K562 (cell line): ENCODE results near the gene FAM131C. TPM values are rescaled to one million over a fixed set of nuclear protein-coding genes. Genes with fewer than 3 reads are reported as not detected.
A peak's percentile ranks its signal among the peaks of the same experiment; 100 is the strongest.

ENCODE experiments used
- ATAC-seq: fragments of 200-7000 bp; cut with Tn5 transposase; 3 replicates; pipeline ENCODE4 v1.9.1; 2020; ENCODE audit warnings: moderate library complexity
- Bru-seq: library from RNA; stranded (reverse); fragments of 400-500 nt; gene quantifications from one replicate; lab custom pipeline; 2021; lab: Mats Ljungman, UMichigan
- BruChase-seq, 2 experiments: library from RNA; stranded (reverse); fragments of 400-500 nt; gene quantifications; one replicate each; lab custom pipeline; 2021; lab: Mats Ljungman, UMichigan
- BruUV-seq: library from RNA; stranded (reverse); fragments of 400-500 nt; replicated peaks from 2 replicates; lab custom pipeline; 2021; lab: Mats Ljungman, UMichigan
- CTCF ChIA-PET: fragments of 300-600 bp; formaldehyde crosslinking; extraction: SDS; loops from one replicate; lab custom pipeline; 2021; ENCODE audit warnings: low intra/inter-chr PET ratio; lab: Yijun Ruan, JAX
- POLR2A ChIA-PET: fragments of 300-600, 350-650 bp; sonication (Branson Sonifier 250); formaldehyde crosslinking; extraction: SDS; loops from one replicate; lab custom pipeline; 2021; ENCODE audit warnings: antibody characterized with exemption, inconsistent platforms; lab: Yijun Ruan, JAX
- DNase-seq, 4 experiments: peaks; one replicate each; pipeline versions ENCODE4 v3.0.0 to v3.0.0-alpha.2; 2011 to 2018; ENCODE audit warnings: low spot score in 3 of 4, mixed read lengths in 3 of 4; ENCODE audit errors: extremely low read depth in 1 of 4
- FAIRE-seq: peaks from 2 replicates; lab custom pipeline; 2011; peaks lifted over from hg19 to GRCh38; lab: Jason Lieb, UNC
- H2AFZ ChIP-seq: 2 replicates; pipeline ENCODE4 v1.6.0; 2011; ENCODE audit warnings: low read depth, low read length, control low read depth, inconsistent platforms
- H3K27ac ChIP-seq: fragments of 200-600 bp; 3 replicates; pipeline ENCODE4 v1.8.0; 2011; ENCODE audit warnings: low read depth, mild to moderate bottlenecking, control low read depth, inconsistent platforms, low read length, moderate library complexity, mixed read lengths; ENCODE audit errors: extremely low read depth
- H3K27me3 ChIP-seq, 2 experiments: fragments of 300-600 bp in 1 of 2; 2 replicates in 1 of 2; 3 replicates in 1 of 2; pipeline versions ENCODE4 v1.6.0 to v1.8.0; 2011; ENCODE audit warnings: inconsistent platforms in 2 of 2, low read length in 2 of 2, mild to moderate bottlenecking in 1 of 2, mixed read lengths in 1 of 2, moderate library complexity in 1 of 2; ENCODE audit not compliant: control insufficient read depth in 2 of 2, insufficient read depth in 2 of 2
- H3K36me3 ChIP-seq: fragments of 300-600 bp; 3 replicates; pipeline ENCODE4 v1.8.0; 2011; ENCODE audit warnings: mild to moderate bottlenecking, low read length, inconsistent platforms; ENCODE audit not compliant: control insufficient read depth, insufficient read depth
- H3K4me1 ChIP-seq, 2 experiments: fragments of 200-600 bp in 1 of 2; replicated peaks in 1 of 2; 2 replicates in 1 of 2; 3 replicates in 1 of 2; pipeline versions ENCODE4 v1.5.1 to v1.8.0; 2011; ENCODE audit warnings: inconsistent platforms in 2 of 2, low read length in 2 of 2, mild to moderate bottlenecking in 1 of 2, mixed read lengths in 1 of 2, moderate library complexity in 1 of 2; ENCODE audit not compliant: control insufficient read depth in 2 of 2, insufficient read depth in 2 of 2
- H3K4me2 ChIP-seq: 2 replicates; pipeline ENCODE4 v1.6.1; 2011; ENCODE audit warnings: low read length, control low read depth, inconsistent platforms, mixed read lengths; ENCODE audit not compliant: insufficient read depth
- H3K4me3 ChIP-seq: fragments of 200-600 bp; sonication (generic), shearing (Covaris generic); 2 replicates; pipeline ENCODE4 v1.5.1; 2016; ENCODE audit warnings: control low read depth, inconsistent platforms
- H3K79me2 ChIP-seq: fragments of 200-600 bp; 3 replicates; pipeline ENCODE4 v1.8.0; 2011; ENCODE audit warnings: low read length, inconsistent platforms; ENCODE audit not compliant: control insufficient read depth, insufficient read depth
- H3K9ac ChIP-seq, 2 experiments: 2 replicates each; pipeline versions ENCODE4 v1.6.0 to v1.6.1; 2011; ENCODE audit warnings: low read depth in 2 of 2, low read length in 2 of 2, control low read depth in 1 of 2, inconsistent platforms in 1 of 2, mild to moderate bottlenecking in 1 of 2, mixed read lengths in 1 of 2; ENCODE audit not compliant: insufficient read depth in 1 of 2
- H3K9me1 ChIP-seq: one replicate; pipeline ENCODE4 v1.6.0; 2011; ENCODE audit warnings: inconsistent platforms, mild to moderate bottlenecking, low read length, moderate library complexity; ENCODE audit not compliant: control insufficient read depth, insufficient read depth
- H3K9me3 ChIP-seq: replicated peaks from 2 replicates; pipeline ENCODE4 v1.5.1; 2011; ENCODE audit warnings: low read depth, low read length, inconsistent platforms; ENCODE audit not compliant: control insufficient read depth, insufficient read depth
- H4K20me1 ChIP-seq: replicated peaks from 2 replicates; pipeline ENCODE4 v1.6.1; 2011; ENCODE audit warnings: low read length, inconsistent platforms, mixed read lengths; ENCODE audit not compliant: control insufficient read depth, insufficient read depth
- DIDO1 ChIP-seq: fragments of 450-650 bp; IDR thresholded peaks from 2 replicates; pipeline ENCODE4 v1.6.1; 2016; ENCODE audit warnings: low read depth, missing biosample characterization, missing genetic modification characterization
- HNRNPK ChIP-seq: fragments of 200-400 bp; formaldehyde crosslinking; IDR thresholded peaks from one replicate; pipeline ENCODE4 v1.6.1; 2018; ENCODE audit warnings: mild to moderate bottlenecking, low read depth, low read length; ENCODE audit not compliant: poor library complexity, severe bottlenecking
- MCM2 ChIP-seq: fragments of 450-650 bp; IDR thresholded peaks from 2 replicates; pipeline ENCODE4 v1.6.1; 2017; ENCODE audit warnings: low read depth, mild to moderate bottlenecking
- MECOM ChIP-seq: fragments of 250-450 bp; sonication (Bioruptor Pico); IDR thresholded peaks from 2 replicates; pipeline ENCODE4 v1.8.0; 2022; ENCODE audit warnings: inconsistent platforms
- MTA3 ChIP-seq: fragments of 450-650 bp; formaldehyde crosslinking; IDR thresholded peaks from 2 replicates; pipeline ENCODE4 v1.6.1; 2017; ENCODE audit warnings: mild to moderate bottlenecking, borderline replicate concordance
- RFX5 ChIP-seq: IDR thresholded peaks from 2 replicates; pipeline ENCODE4 v1.6.1; 2011; ENCODE audit warnings: low read depth, mild to moderate bottlenecking, improper control_type of control experiment, low read length
- ZNF318 ChIP-seq, 2 experiments: fragments of 450-650 bp; IDR thresholded peaks; 2 replicates each; pipeline ENCODE4 v1.6.1; 2016; ENCODE audit warnings: mild to moderate bottlenecking in 2 of 2, borderline replicate concordance in 1 of 2, low read depth in 1 of 2, moderate library complexity in 1 of 2
- ZNF586 ChIP-seq: fragments of 450-650 bp; formaldehyde crosslinking; conservative IDR thresholded peaks from 2 replicates; pipeline ENCODE4 v1.4.0; 2020; ENCODE audit warnings: mild to moderate bottlenecking, moderate library complexity
- WGBS: fragments of 100-300 bp; shearing (Covaris generic); methylation state at CpG from one replicate; pipeline ENCODE4 v1.1.6; 2016; ENCODE audit warnings: low coverage, mixed read lengths; ENCODE audit not compliant: insufficient coverage; ENCODE audit errors: missing lambda C conversion rate; 5-methylcytosine and 5-hydroxymethylcytosine counted together
- in situ Hi-C: fragments of 300-500 bp; cut with MboI; formaldehyde crosslinking; loops from 4 replicates; pipeline ENCODE4 v1.15.0; 2018; ENCODE audit warnings: inconsistent platforms, mixed read lengths
- intact Hi-C: fragments of 100-400 bp; cut with micrococcal nuclease; formaldehyde crosslinking; loops from 2 replicates; pipeline ENCODE4 v1.14.2; 2022
- long read RNA-seq, 3 experiments: library from polyadenylated mRNA in 2 of 3; library from RNA in 1 of 3; unstranded in 2 of 3; stranded (forward) in 1 of 3; transcript quantifications; one replicate each; pipeline ENCODE4 v2.0.0, GENCODE V29; 2019 to 2022
- polyA minus RNA-seq, 3 experiments: library from RNA; depleted of rRNA, polyadenylated mRNA; stranded (reverse); fragments of >200 nt; gene quantifications; 2 replicates each; pipeline ENCODE4 v1.2.3, GENCODE V29; 2011
- polyA plus RNA-seq, 8 experiments: library from polyadenylated mRNA; depleted of rRNA in 4 of 8; stranded (reverse) in 5 of 8; unstranded in 3 of 8; fragments of >200 nt; fragmentation: Nextera tagmentation in 2 of 8; fragmentation: Illumina TruSeq in 1 of 8; extraction: Ambion mirVana in 2 of 8; extraction: Trizol in 1 of 8; gene quantifications; 2 replicates each; pipeline versions ENCODE4 v1.2.1 to v1.2.3, GENCODE V29; 2011 to 2014; ENCODE audit warnings: inconsistent platforms in 1 of 8, missing spikeins in 1 of 8
- total RNA-seq, 7 experiments: library from RNA; depleted of rRNA in 6 of 7; stranded (reverse); fragments of >200 nt in 6 of 7; fragmentation: Illumina TruSeq in 2 of 7; extraction: Trizol in 2 of 7; gene quantifications; 2 replicates each; pipeline versions ENCODE4 v1.2.1 to v1.2.3, GENCODE V29; 2011 to 2021; ENCODE audit warnings: low replicate concordance in 1 of 7

The FAM131C gene
- 0.23 TPM in 1 of 2 replicates, not detected in the other for total RNA-seq (2011; cell fraction: chromatin; rRNA removed; ENCODE audit: low replicate concordance)
- total RNA-seq (2011; cell fraction: nucleolus; rRNA removed), result not detected in 2 replicates
- total RNA-seq (2011; cell fraction: nucleoplasm; rRNA removed), result not detected in 2 replicates
- total RNA-seq (2014; rRNA removed), result not detected in 2 replicates
- total RNA-seq (2014; rRNA removed; fragmentation: Illumina TruSeq; extraction: Trizol), result not detected in 2 replicates
- total RNA-seq (2015; rRNA removed; fragmentation: Illumina TruSeq; extraction: Trizol), result not detected in 2 replicates
- 0.16 and 0.18 TPM in 2 replicates for total RNA-seq (2021)
- polyA plus RNA-seq (2011; rRNA removed), result 0.10 and 0.12 TPM in 2 replicates
- polyA plus RNA-seq (2011; cell fraction: cytosol; rRNA removed), result 0.18 and 0.64 TPM in 2 replicates
- 0.17 and 0.18 TPM in 2 replicates for polyA plus RNA-seq (2011; cell fraction: nucleus; rRNA removed)
- polyA plus RNA-seq (2012), result 0.07 and 0.32 TPM in 2 replicates
- 0.11 TPM in 1 of 2 replicates, not detected in the other for polyA plus RNA-seq (2014; fragmentation: Illumina TruSeq; extraction: Trizol)
- not detected for polyA plus RNA-seq (2014; fragmentation: Nextera tagmentation; extraction: Ambion mirVana)
- 0.29 TPM in 1 of 2 replicates, not detected in the other for polyA plus RNA-seq (2014; rRNA removed)
- not detected in 2 replicates for polyA minus RNA-seq (2011; rRNA and poly(A)+ RNA removed)
- 0.86 TPM in 1 of 2 replicates, not detected in the other for polyA minus RNA-seq (2011; cell fraction: cytosol; rRNA and poly(A)+ RNA removed)
- polyA minus RNA-seq (2011; cell fraction: nucleus; rRNA and poly(A)+ RNA removed), result 0.13 TPM in 1 of 2 replicates, not detected in the other
- Bru-seq, nascent RNA, result percentile 31 among the genes with signal in this experiment
- BruChase-seq, experiment 1, labeled RNA remaining after a 2-hour chase, result percentile 13 among the genes with signal in this experiment
- percentile 10 among the genes with signal in this experiment for BruChase-seq, experiment 2, labeled RNA remaining after a 6-hour chase
- long read RNA-seq, experiment 1, partial matches to known transcripts, result 0 of 1 reads
- long read RNA-seq, experiment 1, other reads (novel, unspliced or antisense), result 1 of 1 reads
- long read RNA-seq, experiment 2, partial matches to known transcripts, result 0 of 1 reads
- long read RNA-seq, experiment 2, other reads (novel, unspliced or antisense), result 0 of 1 reads
- long read RNA-seq, experiment 3, result 0 reads

GRCh38 chr1:16073490-16074119 lies at the start of gene FAM131C:
FAM131C (minus strand) TSS chr1:16073651; CDS start chr1:16073442, 209 bp downstream.
- FAIRE-seq, result no peak
- no peak for TF ChIP-seq ZNF586 (CRISPR knock-in tag)
- TF ChIP-seq HNRNPK, result peak; percentile 31
- no peak for TF ChIP-seq MECOM (CRISPR knock-in tag)
- TF ChIP-seq ZNF318 (IDR thresholded peaks at IDR 0.05; ENCODE audit: borderline replicate concordance in 1 of 2, low read depth in 1 of 2), result no peak
- TF ChIP-seq MTA3, result peak; percentile 45; the same call in 1 of the 2 replicates
- no peak for TF ChIP-seq RFX5
- TF ChIP-seq DIDO1, result no peak
- TF ChIP-seq MCM2, result no peak

More at GRCh38 chr1:16073490-16074119, at the start of gene FAM131C:
- peak within 1 kb of the TSS; percentile 82 for H2AFZ ChIP-seq
- H3K9me3 ChIP-seq, result no peaks in the 10 kb centered on the region
- 6% methylated on average over 15 of the region's 54 CpGs for WGBS
- H3K4me2 ChIP-seq, result peak within 1 kb of the TSS; percentile 65
- H3K27me3 ChIP-seq, result peaks cover 6 to 21% of the 10 kb centered on the region in 2 experiments
- peak within 1 kb of the TSS; percentile 41 for H3K4me3 ChIP-seq
- intact Hi-C loops, result loop anchor here (5.0 kb wide), 1 partner anchor 66 kb away; no protein-coding TSS in a partner anchor
- peak within 1 kb of the TSS; percentile 23 to 38; a peak in 3 of 4 replicates for H3K9ac ChIP-seq
- peaks cover 15 to 32% of the 10 kb centered on the region in 2 experiments; a peak in 4 of 5 replicates for H3K4me1 ChIP-seq
- ChIA-PET CTCF (interaction anchor here (1.2 to 1.7 kb wide), 3 partner anchors 64 to 171 kb away, joined by 3 to 10 read pairs (median 3); no protein-coding TSS in a partner anchor), POLR2A (interaction anchor here (0.6 to 1.6 kb wide), 5 partner anchors 9 to 381 kb away, joined by 3 to 4 read pairs (median 3); partner anchors contain the start of gene NECAP2)
- no TSS peak for BruUV-seq
- H3K79me2 ChIP-seq, result no peaks in the 10 kb centered on the region
- H3K27ac ChIP-seq, result no peak within 1 kb of the TSS
- no peaks in the 10 kb centered on the region for H3K9me1 ChIP-seq
- H3K36me3 ChIP-seq, result no peaks in the 10 kb centered on the region
- peak; percentile 77 for ATAC-seq
- peak in 3 of 4 experiments; percentile 80 to 92 (median 91) for DNase-seq
- H4K20me1 ChIP-seq, result no peaks in the 10 kb centered on the region
- in situ Hi-C loops, result no loop called here
